Measurements from ENCODE around the gene MAPKAPK5. TPM values are rescaled to one million over a fixed set of nuclear protein-coding genes. Genes with fewer than 3 reads are reported as not detected.
"Not testable (repeated sequence)": the region's sequence is repeated elsewhere in the genome, so short reads cannot be mapped to it uniquely, and the experiment has no call there.

The MAPKAPK5 gene
- total and polyA plus RNA-seq, 9 of the 15 experiments (the other 6 are each of a cell fraction or from before 2014, with no cell fraction given), result 11.6 to 72.1 (median 60.4) TPM

DNA sequence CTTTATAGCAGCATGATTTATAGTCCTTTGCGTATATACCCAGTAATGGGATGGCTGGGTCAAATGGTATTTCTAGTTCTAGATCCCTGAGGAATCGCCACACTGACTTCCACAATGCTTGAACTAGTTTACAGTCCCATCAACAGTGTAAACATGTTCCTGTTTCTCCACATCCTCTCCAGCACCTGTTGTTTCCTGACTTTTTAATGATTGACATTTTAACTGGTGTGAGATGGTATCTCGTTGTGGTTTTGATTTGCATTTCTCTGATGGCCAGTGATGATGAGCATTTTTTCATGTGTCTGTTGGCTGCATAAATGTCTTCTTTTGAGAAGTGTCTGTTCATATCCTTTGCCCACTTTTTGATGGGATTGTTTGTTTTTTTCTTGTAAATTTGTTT is 12.4 kb upstream of the MAPKAPK5 start:
- ATAC-seq; H3K9me1 ChIP-seq (ENCODE audit: control insufficient read depth, insufficient read depth, low read length); FAIRE-seq; in situ Hi-C loops (cut with MboI); H3K4me2 ChIP-seq (ENCODE audit: insufficient read depth, low read length); H3K9me3 ChIP-seq (replicated peaks; ENCODE audit: control insufficient read depth, insufficient read depth, low read depth, low read length); CTCF ChIA-PET (ENCODE audit: low intra/inter-chr PET ratio); H3K79me2 ChIP-seq (ENCODE audit: control insufficient read depth, insufficient read depth, low read length); H3K36me3 ChIP-seq (ENCODE audit: control insufficient read depth, insufficient read depth, low read length); POLR2A ChIA-PET; H3K4me1 ChIP-seq (replicated peaks in 1 of 2; ENCODE audit: control insufficient read depth in 2 of 2, insufficient read depth in 2 of 2, low read length in 2 of 2); BruUV-seq (replicated peaks); DNase-seq (ENCODE audit: extremely low read depth in 1 of 4, low spot score in 3 of 4); H4K20me1 ChIP-seq (replicated peaks; ENCODE audit: control insufficient read depth, insufficient read depth, low read length); H3K27me3 ChIP-seq (ENCODE audit: control insufficient read depth in 2 of 2, insufficient read depth in 2 of 2, low read length in 2 of 2); H2AFZ ChIP-seq (ENCODE audit: low read depth, low read length); H3K9ac ChIP-seq (ENCODE audit: insufficient read depth in 1 of 2, low read depth in 2 of 2, low read length in 2 of 2); H3K4me3 ChIP-seq; H3K27ac ChIP-seq (ENCODE audit: extremely low read depth, low read depth, low read length): not testable (repeated sequence)
- 36% methylated on average over 3 of the region's 3 CpGs for WGBS (ENCODE audit: insufficient coverage, low coverage, missing lambda C conversion rate)
- intact Hi-C loops (cut with micrococcal nuclease), result loop anchor here (5.0 to 10.0 kb wide), 2 partner anchors 85 to 203 kb away; no protein-coding TSS in a partner anchor
- TF ChIP-seq PKNOX1 (IDR thresholded peaks at IDR 0.05), result 0 out of 2 replicates have a peak, but pooled peaks have one; percentile 23

- H3K4me3 ChIP-seq; POLR2A ChIA-PET; in situ Hi-C loops (cut with MboI); CTCF ChIA-PET (ENCODE audit: low intra/inter-chr PET ratio); BruUV-seq (replicated peaks); H3K9ac ChIP-seq (ENCODE audit: insufficient read depth in 1 of 2, low read depth in 2 of 2, low read length in 2 of 2); H3K27me3 ChIP-seq (ENCODE audit: control insufficient read depth in 2 of 2, insufficient read depth in 2 of 2, low read length in 2 of 2); H3K9me1 ChIP-seq (ENCODE audit: control insufficient read depth, insufficient read depth, low read length); H3K79me2 ChIP-seq (ENCODE audit: control insufficient read depth, insufficient read depth, low read length); FAIRE-seq; H3K9me3 ChIP-seq (replicated peaks; ENCODE audit: control insufficient read depth, insufficient read depth, low read depth, low read length); H3K27ac ChIP-seq (ENCODE audit: extremely low read depth, low read depth, low read length); H4K20me1 ChIP-seq (replicated peaks; ENCODE audit: control insufficient read depth, insufficient read depth, low read length); ATAC-seq; intact Hi-C loops (cut with micrococcal nuclease); DNase-seq (ENCODE audit: extremely low read depth in 1 of 4, low spot score in 3 of 4); H3K36me3 ChIP-seq (ENCODE audit: control insufficient read depth, insufficient read depth, low read length); H3K4me2 ChIP-seq (ENCODE audit: insufficient read depth, low read length): not testable (repeated sequence)
- 64% methylated on average over 19 of the region's 22 CpGs for WGBS (ENCODE audit: insufficient coverage, low coverage, missing lambda C conversion rate)
- Histone ChIP-seq H3K4me1 (replicated peaks in 1 of 2; ENCODE audit: control insufficient read depth in 2 of 2, insufficient read depth in 2 of 2, low read length in 2 of 2) (peaks cover 8 to 27% of the 10 kb centered on the region in 2 experiments; a peak in 4 of 5 replicates), H2AFZ (ENCODE audit: low read depth, low read length) (peak overlapping the region; percentile 81)
- 0 out of 2 replicates have a peak, but pooled peaks have one; percentile 48 for TF ChIP-seq NFRKB (IDR thresholded peaks at IDR 0.05; ENCODE audit: low read depth)
- TF ChIP-seq, protein P1, sequence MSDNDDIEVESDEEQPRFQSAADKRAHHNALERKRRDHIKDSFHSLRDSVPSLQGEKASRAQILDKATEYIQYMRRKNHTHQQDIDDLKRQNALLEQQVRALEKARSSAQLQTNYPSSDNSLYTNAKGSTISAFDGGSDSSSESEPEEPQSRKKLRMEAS (CRISPR knock-in tag; IDR thresholded peaks at IDR 0.05), result peak; percentile 21; the same call in 1 of the 2 replicates
- peak; percentile 46 for TF ChIP-seq ZNF592 (IDR thresholded peaks at IDR 0.05)
- 0 out of 4 replicates have a peak, but pooled peaks of 1 of the 2 experiments have one; percentile 67 for TF ChIP-seq FOXA3 (CRISPR knock-in tag; conservative IDR thresholded peaks at IDR 0.05 in 1 of 2, IDR thresholded peaks at IDR 0.05 in 1 of 2)
- TF ChIP-seq FOXK2 (conservative IDR thresholded peaks at IDR 0.05 in 1 of 2, IDR thresholded peaks at IDR 0.05 in 1 of 2; ENCODE audit: low read depth in 2 of 2), result peak in 1 of 2 experiments; percentile 37; a peak in 1 of 4 replicates
These were observed 7.2 kb upstream of the MAPKAPK5 start for GRCh38 chr12:111834740-111835386.
